Liver (tissue), 9 donors: ENCODE data around the gene NYAP1. TPM values are rescaled to one million over a fixed set of nuclear protein-coding genes. Genes with fewer than 3 reads are reported as not detected.
"Not testable (repeated sequence)": the region's sequence is repeated elsewhere in the genome, so short reads cannot be mapped to it uniquely, and the experiment has no call there.

Experiments used
- DNase-seq: peaks from one replicate; pipeline ENCODE4 v3.0.0-alpha.2; 2017; ENCODE audit warnings: low spot score
- H3K27ac ChIP-seq, 2 donors: one replicate each; pipeline ENCODE4 v1.7.0; 2013; ENCODE audit warnings: inconsistent platforms in 2 of 2, low read length in 2 of 2, control low read depth in 1 of 2, low read depth in 1 of 2, mild to moderate bottlenecking in 1 of 2
- H3K27me3 ChIP-seq, 4 donors: one replicate each; pipeline versions ENCODE4 v1.6.1 to v1.7.0; 2013; ENCODE audit warnings: low read length in 3 of 4, inconsistent platforms in 1 of 4, mild to moderate bottlenecking in 1 of 4, moderate library complexity in 1 of 4; ENCODE audit not compliant: control insufficient read depth in 4 of 4, insufficient read depth in 4 of 4
- H3K36me3 ChIP-seq, 4 donors: one replicate each; pipeline versions ENCODE4 v1.6.1 to v1.7.0; 2013; ENCODE audit warnings: low read length in 3 of 4, mild to moderate bottlenecking in 3 of 4, low read depth in 1 of 4, moderate library complexity in 1 of 4; ENCODE audit not compliant: control insufficient read depth in 4 of 4, insufficient read depth in 3 of 4
- H3K4me1 ChIP-seq, 4 donors: one replicate each; pipeline versions ENCODE4 v1.6.1 to v1.7.0; 2013; ENCODE audit warnings: low read length in 3 of 4, mild to moderate bottlenecking in 3 of 4, moderate library complexity in 1 of 4; ENCODE audit not compliant: control insufficient read depth in 4 of 4, insufficient read depth in 4 of 4
- H3K4me3 ChIP-seq, 3 donors: one replicate each; pipeline versions ENCODE4 v1.6.1 to v1.7.0; 2013; ENCODE audit warnings: low read length in 3 of 3, control low read depth in 1 of 3, low read depth in 1 of 3, mild to moderate bottlenecking in 1 of 3
- H3K9ac ChIP-seq, 2 donors: one replicate each; pipeline ENCODE4 v1.7.0; 2013; ENCODE audit warnings: low read length in 2 of 2, mild to moderate bottlenecking in 2 of 2, moderate library complexity in 2 of 2, control low read depth in 1 of 2, low read depth in 1 of 2
- H3K9me3 ChIP-seq, 4 donors: one replicate each; pipeline versions ENCODE4 v1.6.1 to v1.7.0; 2013; ENCODE audit warnings: low read length in 3 of 4; ENCODE audit not compliant: control insufficient read depth in 4 of 4
- ATF3 ChIP-seq: IDR thresholded peaks from 2 replicates; pipeline ENCODE4 v1.6.1; 2016; ENCODE audit warnings: antibody characterized with exemption
- CTCF ChIP-seq: fragments of 150-350 bp; IDR thresholded peaks from 2 replicates; pipeline ENCODE4 v1.5.1; 2017; ENCODE audit warnings: improper control_type of control experiment, low read depth, low read length; ENCODE audit not compliant: missing input control
- FOXA1 ChIP-seq: IDR thresholded peaks from 2 replicates; pipeline ENCODE4 v1.6.1; 2016; ENCODE audit warnings: antibody characterized with exemption
- FOXA2 ChIP-seq: IDR thresholded peaks from 2 replicates; pipeline ENCODE4 v1.6.1; 2016; ENCODE audit warnings: antibody characterized with exemption
- GABPA ChIP-seq, 2 donors: IDR thresholded peaks in 1 of 2; conservative IDR thresholded peaks in 1 of 2; 2 replicates each; pipeline ENCODE4 v1.6.1; 2016; ENCODE audit warnings: antibody characterized with exemption in 2 of 2, mild to moderate bottlenecking in 1 of 2, moderate library complexity in 1 of 2
- HNF4A ChIP-seq, 2 donors: conservative IDR thresholded peaks; 2 replicates each; pipeline ENCODE4 v1.6.1; 2016; ENCODE audit warnings: antibody characterized with exemption in 2 of 2, mild to moderate bottlenecking in 2 of 2
- JUND ChIP-seq, 2 donors: IDR thresholded peaks; 2 replicates each; pipeline ENCODE4 v1.6.1; 2016; ENCODE audit warnings: antibody characterized with exemption in 2 of 2
- NR2F2 ChIP-seq: IDR thresholded peaks from 2 replicates; pipeline ENCODE4 v1.6.1; 2016; ENCODE audit warnings: antibody characterized with exemption
- REST ChIP-seq: IDR thresholded peaks from 2 replicates; pipeline ENCODE4 v1.6.1; 2016; ENCODE audit warnings: antibody characterized with exemption, mild to moderate bottlenecking
- RXRA ChIP-seq, 2 donors: IDR thresholded peaks; 2 replicates each; pipeline ENCODE4 v1.6.1; 2017 to 2018; ENCODE audit warnings: antibody characterized with exemption in 2 of 2, mild to moderate bottlenecking in 1 of 2
- SP1 ChIP-seq: IDR thresholded peaks from 2 replicates; pipeline ENCODE4 v1.6.1; 2018; ENCODE audit warnings: antibody characterized with exemption, mild to moderate bottlenecking
- YY1 ChIP-seq: IDR thresholded peaks from 2 replicates; pipeline ENCODE4 v1.6.1; 2016; ENCODE audit warnings: antibody characterized with exemption, mild to moderate bottlenecking
- WGBS: extraction: QIAGEN DNeasy Blood & Tissue Kit; methylation state at CpG from one replicate; pipeline ENCODE4 v1.1.7; 2013; 5-methylcytosine and 5-hydroxymethylcytosine counted together
- polyA plus RNA-seq, 2 donors: library from polyadenylated mRNA; stranded (reverse) in 1 of 2; unstranded in 1 of 2; fragments of 200-250 nt in 1 of 2; fragments of >200 nt in 1 of 2; fragmentation: Nextera tagmentation in 1 of 2; extraction: Ambion mirVana in 1 of 2; gene quantifications; one replicate each; pipeline versions ENCODE4 v1.2.1 to v1.2.3, GENCODE V29; 2013 to 2015
- total RNA-seq, 2 donors: library from RNA; depleted of rRNA; stranded (reverse); fragments of >200 nt; gene quantifications; one replicate each; pipeline ENCODE4 v1.2.3, GENCODE V29; 2014
- donor health status: healthy.
- donor health status: healthy.
- donor health status: healthy.
- donor health status: healthy.
- donor health status: healthy.

NYAP1 gene
- total and polyA plus RNA-seq, 4 donors, result 0.08 to 0.29 (median 0.09) TPM; not detected in 1

GRCh38 chr7:100452513-100452912 lies 31.2 kb upstream of the NYAP1 start:
- Histone ChIP-seq H3K36me3 (no peaks in the 10 kb centered on the region), H3K4me3 (no peak overlapping the region), H3K27ac (no peak overlapping the region), H3K9ac (no peak overlapping the region), H3K9me3 (no peaks in the 10 kb centered on the region), H3K27me3 (no peaks in the 10 kb centered on the region), H3K4me1 (peaks cover 3 to 11% (median 6%) of the 10 kb centered on the region in 4 donors)
- 96% methylated on average over 3 of the region's 3 CpGs for whole genome bisulfite sequencing
- no peak for DNase-seq
- TF ChIP-seq ATF3 (no peak), REST (no peak)

GRCh38 chr7:100453854-100454253 lies 29.9 kb upstream of the NYAP1 start:
- not testable (repeated sequence) for H3K36me3 ChIP-seq, H3K4me3 ChIP-seq, H3K4me1 ChIP-seq, H3K27ac ChIP-seq, H3K27me3 ChIP-seq, H3K9ac ChIP-seq, H3K9me3 ChIP-seq, DNase-seq
- 98% methylated on average over 8 of the region's 8 CpGs for WGBS

GRCh38 chr7:100455206-100455605 lies 28.5 kb upstream of the NYAP1 start:
- H3K9me3 ChIP-seq, result no peaks in the 10 kb centered on the region
- H3K4me3 ChIP-seq, result no peak overlapping the region
- H3K27ac ChIP-seq, result no peak overlapping the region
- no peak overlapping the region for H3K9ac ChIP-seq
- DNase-seq, result no peak
- no peak for TF ChIP-seq YY1
- no peak for TF ChIP-seq JUND (IDR thresholded peaks at IDR 0.05)
- TF ChIP-seq GABPA (IDR thresholded peaks at IDR 0.05 in 1 of 2, conservative IDR thresholded peaks at IDR 0.05 in 1 of 2), result no peak
- no peak for TF ChIP-seq CTCF
- no peaks in the 10 kb centered on the region for H3K36me3 ChIP-seq
- peaks cover 0 to 3% (median under 1%) of the 10 kb centered on the region in 4 donors for H3K4me1 ChIP-seq
- no peaks in the 10 kb centered on the region for H3K27me3 ChIP-seq
- WGBS, result 92% methylated on average over 3 of the region's 3 CpGs

- Histone ChIP-seq H3K4me1 (no peaks in the 10 kb centered on the region), H3K4me3 (no peak overlapping the region), H3K36me3 (no peaks in the 10 kb centered on the region), H3K9ac (no peak overlapping the region), H3K9me3 (no peaks in the 10 kb centered on the region), H3K27ac (no peak overlapping the region), H3K27me3 (no peaks in the 10 kb centered on the region)
- WGBS, result 92% methylated on average over 14 of the region's 14 CpGs
- DNase-seq, result no peak
- TF ChIP-seq FOXA2 (no peak), JUND (IDR thresholded peaks at IDR 0.05) (no peak), HNF4A (conservative IDR thresholded peaks at IDR 0.05) (no peak), NR2F2 (no peak), RXRA (IDR thresholded peaks at IDR 0.05) (no peak), REST (no peak), SP1 (no peak), ATF3 (no peak), FOXA1 (no peak)
Measured at GRCh38 chr7:100456562-100456961, 27.2 kb upstream of the NYAP1 start.
